Panc1 (cell line): ENCODE measurements around the gene THAP9. TPM values are rescaled to one million over a fixed set of nuclear protein-coding genes. Genes with fewer than 3 reads are reported as not detected.

Source experiments
- ATAC-seq: fragments of 200-7000 bp; cut with Tn5 transposase; 2 replicates; pipeline ENCODE4 v1.9.1; 2020; ENCODE audit warnings: mild to moderate bottlenecking, moderate library complexity
- BruUV-seq: library from RNA; stranded (reverse); fragments of 400-500 nt; replicated peaks from 2 replicates; lab custom pipeline; 2021; lab: Mats Ljungman, UMichigan
- CTCF ChIA-PET: fragments of 300-600 bp; sonication (Branson Sonifier 250); formaldehyde crosslinking; loops from one replicate; lab custom pipeline; 2022; ENCODE audit warnings: antibody characterized with exemption; lab: Charles Lee
- POLR2A ChIA-PET: fragments of 300-600 bp; sonication (Branson Sonifier 250); formaldehyde crosslinking; loops from one replicate; lab custom pipeline; 2022; ENCODE audit warnings: antibody characterized with exemption; lab: Charles Lee
- DNase-seq: peaks from one replicate; pipeline ENCODE4 v3.0.0-alpha.2; 2010; ENCODE audit warnings: low read depth, low spot score
- H3K27ac ChIP-seq: 2 replicates; pipeline ENCODE4 v1.5.1; 2011; ENCODE audit warnings: mild to moderate bottlenecking, low read length, inconsistent platforms
- H3K27me3 ChIP-seq: fragments of 200-500 bp; sonication (Bioruptor generic); 2 replicates; pipeline ENCODE4 v1.6.0; 2014; ENCODE audit warnings: low read length, inconsistent platforms; ENCODE audit not compliant: control insufficient read depth, insufficient read depth
- H3K36me3 ChIP-seq: fragments of 200-500 bp; sonication (Bioruptor generic); 2 replicates; pipeline ENCODE4 v1.5.1; 2014; ENCODE audit warnings: inconsistent platforms, mild to moderate bottlenecking, low read length, moderate library complexity; ENCODE audit not compliant: control insufficient read depth, insufficient read depth
- H3K4me1 ChIP-seq: 2 replicates; pipeline ENCODE4 v1.5.1; 2011; ENCODE audit warnings: inconsistent platforms, mild to moderate bottlenecking, low read length, moderate library complexity; ENCODE audit not compliant: control insufficient read depth, insufficient read depth
- H3K4me3 ChIP-seq, 2 experiments: 2 replicates each; pipeline ENCODE4 v1.5.1; 2011 to 2012; ENCODE audit warnings: low read depth in 2 of 2, low read length in 2 of 2, mild to moderate bottlenecking in 2 of 2, inconsistent platforms in 1 of 2, moderate library complexity in 1 of 2
- H3K9me3 ChIP-seq: fragments of 200-500 bp; sonication (Bioruptor generic); 2 replicates; pipeline ENCODE4 v1.5.1; 2014; ENCODE audit warnings: low read depth, mild to moderate bottlenecking, inconsistent platforms, low read length, moderate library complexity; ENCODE audit not compliant: control insufficient read depth, insufficient read depth
- CTCF ChIP-seq: fragments of 450-650 bp; IDR thresholded peaks from 2 replicates; pipeline ENCODE4 v1.5.1; 2017; ENCODE audit warnings: mild to moderate bottlenecking
- POLR2AphosphoS5 ChIP-seq: IDR thresholded peaks from 2 replicates; pipeline ENCODE4 v1.6.1; 2012; ENCODE audit warnings: mild to moderate bottlenecking, low read depth, low read length, moderate library complexity
- REST ChIP-seq, 2 experiments: IDR thresholded peaks; 2 replicates each; pipeline ENCODE4 v1.6.1; 2011 to 2012; ENCODE audit warnings: low read depth in 2 of 2, control low read depth in 1 of 2, low read length in 1 of 2, mild to moderate bottlenecking in 1 of 2, moderate library complexity in 1 of 2; ENCODE audit not compliant: insufficient read depth in 1 of 2
- SIN3A ChIP-seq: IDR thresholded peaks from 2 replicates; pipeline ENCODE4 v1.6.1; 2012; ENCODE audit warnings: low read depth, mild to moderate bottlenecking, low read length, moderate library complexity, borderline replicate concordance; ENCODE audit not compliant: insufficient read depth
- TCF7L2 ChIP-seq: IDR thresholded peaks from 2 replicates; pipeline ENCODE4 v1.6.1; 2011; ENCODE audit warnings: mild to moderate bottlenecking, low read depth, low read length, inconsistent platforms
- in situ Hi-C: cut with HindIII; loops from 2 replicates; pipeline ENCODE4 v1.10.0; 2016; ENCODE audit warnings: low sequenced_read_pairs, low pct_unique_long_range_greater_than_20kb
- intact Hi-C: fragments of 100-400 bp; cut with micrococcal nuclease; formaldehyde crosslinking; loops from one replicate; pipeline ENCODE4 v1.10.0; 2022; ENCODE audit not compliant: unreplicated experiment
- total RNA-seq: library from RNA; stranded (reverse); gene quantifications from one replicate; pipeline ENCODE4 v1.2.1, GENCODE V29; 2021; ENCODE audit not compliant: unreplicated experiment

THAP9 gene
- total RNA-seq, 1 experiment from 2014 or later = 3.0 TPM

- TF ChIP-seq POLR2AphosphoS5 (no peak), SIN3A (no peak), REST (IDR thresholded peaks at IDR 0.05; ENCODE audit: insufficient read depth in 1 of 2, low read depth in 2 of 2, low read length in 1 of 2) (no peak), CTCF (no peak), TCF7L2 (no peak)
- ChIA-PET CTCF (no interaction called here), POLR2A (no interaction called here)
Observed at GRCh38 chr4:82930848-82931755, 30.6 kb downstream of the THAP9 start.

GRCh38 chr4:82934441-82934840 lies 33.9 kb downstream of the THAP9 start:
- no peak for DNase-seq
- Histone ChIP-seq H3K27me3 (no peaks in the 10 kb centered on the region), H3K4me3 (no peak overlapping the region), H3K36me3 (peaks cover 7% of the 10 kb centered on the region; the same call in 1 of the 2 replicates), H3K4me1 (no peaks in the 10 kb centered on the region), H3K27ac (no peak overlapping the region), H3K9me3 (no peaks in the 10 kb centered on the region)
- no TSS peak for BruUV-seq
- ChIA-PET CTCF (interaction anchor here (0.5 kb wide), 1 partner anchor 472 kb away, joined by 3 read pairs; no protein-coding TSS in a partner anchor), POLR2A (no interaction called here)
- ATAC-seq = no peak
- no peak for TF ChIP-seq REST (IDR thresholded peaks at IDR 0.05; ENCODE audit: insufficient read depth in 1 of 2, low read depth in 2 of 2, low read length in 1 of 2)
- no peak for TF ChIP-seq TCF7L2
- no peak for TF ChIP-seq CTCF
- no peak for TF ChIP-seq SIN3A
- TF ChIP-seq POLR2AphosphoS5 = no peak
- intact Hi-C loops (no loop called here), in situ Hi-C loops (no loop called here)

More at GRCh38 chr4:82930848-82931755, 30.6 kb downstream of the THAP9 start:
- DNase-seq = no peak
- Histone ChIP-seq H3K4me1 (no peaks in the 10 kb centered on the region), H3K4me3 (no peak overlapping the region), H3K9me3 (no peaks in the 10 kb centered on the region), H3K27ac (no peak overlapping the region), H3K36me3 (peaks cover 2% of the 10 kb centered on the region; the same call in 1 of the 2 replicates), H3K27me3 (no peaks in the 10 kb centered on the region)
- intact Hi-C loops (no loop called here), in situ Hi-C loops (no loop called here)
- no peak for ATAC-seq
- no TSS peak for BruUV-seq
